ENCODE measurements around the gene PCDHA10. TPM values are rescaled to one million over a fixed set of nuclear protein-coding genes. Genes with fewer than 3 reads are reported as not detected.

PCDHA10 gene
- total RNA-seq, 4 donors from 2014 or later: under 0.01 to 0.15 (median 0.08) TPM

- H3K27ac ChIP-seq: no peak within 1 kb of the TSS
- 24 to 26% methylated on average over 12 to 29 of the region's 35 CpGs for WGBS, 2 donors
- peak within 1 kb of the TSS in 1 of 4 donors; percentile 15 for H3K4me3 ChIP-seq
- H3K4me1 ChIP-seq: no peaks in the 10 kb centered on the region
- intact Hi-C loops (cut with DNase I): no loop called here
- peaks cover 0 to 46% (median 35%) of the 10 kb centered on the region in 3 donors for H3K9me3 ChIP-seq
- DNase-seq: no peak
- TF ChIP-seq CTCF (IDR thresholded peaks at IDR 0.05): no peak
- no peak for TF ChIP-seq POLR2A (IDR thresholded peaks at IDR 0.05)
- no peaks in the 10 kb centered on the region for H3K36me3 ChIP-seq
- H3K27me3 ChIP-seq: peaks cover 0 to 32% (median 0%) of the 10 kb centered on the region in 4 donors
These were observed 26.3 kb downstream of the PCDHA10 start, which contains the start of gene PCDHA13 for GRCh38 chr5:140881889-140882590. Gene PCDHA13 (plus strand): TSS chr5:140882124. CDS start chr5:140882269, 145 bp downstream.

GRCh38 chr5:140882591-140882899 is 26.8 kb downstream of the PCDHA10 start:
- TF ChIP-seq CTCF (IDR thresholded peaks at IDR 0.05): no peak
- no peak for TF ChIP-seq POLR2A (IDR thresholded peaks at IDR 0.05)
- WGBS, 2 donors: 33 to 50% methylated on average over 10 to 12 of the region's 12 CpGs
- intact Hi-C loops (cut with DNase I): no loop called here
- no peak overlapping the region for H3K27ac ChIP-seq
- peak overlapping the region in 1 of 4 donors; percentile 15 for H3K4me3 ChIP-seq
- no peaks in the 10 kb centered on the region for H3K36me3 ChIP-seq
- H3K4me1 ChIP-seq: no peaks in the 10 kb centered on the region
- peaks cover 0 to 27% (median 0%) of the 10 kb centered on the region in 4 donors for H3K27me3 ChIP-seq
- DNase-seq: no peak
- H3K9me3 ChIP-seq: peaks cover 0 to 41% (median 30%) of the 10 kb centered on the region in 3 donors

- Histone ChIP-seq H3K36me3 (no peaks in the 10 kb centered on the region), H3K9me3 (peaks cover 0 to 33% (median 29%) of the 10 kb centered on the region in 3 donors), H3K4me3 (no peak overlapping the region), H3K27ac (no peak overlapping the region), H3K27me3 (peaks cover 0 to 26% (median 0%) of the 10 kb centered on the region in 4 donors), H3K4me1 (no peaks in the 10 kb centered on the region)
- intact Hi-C loops (cut with DNase I): no loop called here
- TF ChIP-seq CTCF (IDR thresholded peaks at IDR 0.05) (no peak), POLR2A (IDR thresholded peaks at IDR 0.05) (no peak)
- WGBS, 2 donors: 60 to 61% methylated on average over 4 to 11 of the region's 41 CpGs
- no peak for DNase-seq
These were observed 27.7 kb downstream of the PCDHA10 start for GRCh38 chr5:140883373-140883772.

GRCh38 chr5:140883927-140884697 is 28.4 kb downstream of the PCDHA10 start:
- Histone ChIP-seq H3K4me3 (no peak overlapping the region), H3K4me1 (no peaks in the 10 kb centered on the region), H3K9me3 (peaks cover 0 to 31% (median 29%) of the 10 kb centered on the region in 3 donors), H3K27me3 (peaks cover 0 to 26% (median 0%) of the 10 kb centered on the region in 4 donors), H3K27ac (no peak overlapping the region), H3K36me3 (no peaks in the 10 kb centered on the region)
- WGBS, 2 donors: 51 to 59% methylated on average over 27 to 45 of the region's 79 CpGs
- intact Hi-C loops (cut with DNase I): no loop called here
- TF ChIP-seq CTCF (IDR thresholded peaks at IDR 0.05): no peak
- no peak for TF ChIP-seq POLR2A (IDR thresholded peaks at IDR 0.05)
- no peak for DNase-seq

- no peaks in the 10 kb centered on the region for H3K4me1 ChIP-seq
These were observed 60.6 kb downstream of the PCDHA10 start for GRCh38 chr5:140916325-140916724.

More at GRCh38 chr5:140916325-140916724, 60.6 kb downstream of the PCDHA10 start:
- Histone ChIP-seq H3K27ac (no peak overlapping the region), H3K27me3 (peaks cover 0 to 9% (median 0%) of the 10 kb centered on the region in 4 donors), H3K9me3 (no peaks in the 10 kb centered on the region), H3K4me3 (no peak overlapping the region), H3K36me3 (no peaks in the 10 kb centered on the region)
- intact Hi-C loops (cut with DNase I): no loop called here
- DNase-seq: no peak
- TF ChIP-seq CTCF (IDR thresholded peaks at IDR 0.05) (no peak), POLR2A (IDR thresholded peaks at IDR 0.05) (no peak)
- 56 to 100% methylated on average over 1 of the region's 1 CpG for WGBS, 2 donors
